Thyroid gland (tissue), 4 donors: ENCODE data around the gene HDAC11.

Experiments
- CTCF ChIP-seq, 6 experiments: fragments of 200-600 bp in 3 of 6; fragments of 450-650 bp in 3 of 6; sonication (generic) in 3 of 6; IDR thresholded peaks; one replicate each; pipeline ENCODE4 v1.5.1; 2016 to 2019; ENCODE audit warnings: antibody characterized with exemption in 6 of 6, mild to moderate bottlenecking in 2 of 6, inconsistent platforms in 1 of 6, moderate library complexity in 1 of 6
- POLR2A ChIP-seq, 2 donors: fragments of 450-650 bp; IDR thresholded peaks; one replicate each; pipeline ENCODE4 v1.6.1; 2017; ENCODE audit warnings: antibody characterized with exemption in 2 of 2, mild to moderate bottlenecking in 2 of 2, moderate library complexity in 1 of 2

DNA sequence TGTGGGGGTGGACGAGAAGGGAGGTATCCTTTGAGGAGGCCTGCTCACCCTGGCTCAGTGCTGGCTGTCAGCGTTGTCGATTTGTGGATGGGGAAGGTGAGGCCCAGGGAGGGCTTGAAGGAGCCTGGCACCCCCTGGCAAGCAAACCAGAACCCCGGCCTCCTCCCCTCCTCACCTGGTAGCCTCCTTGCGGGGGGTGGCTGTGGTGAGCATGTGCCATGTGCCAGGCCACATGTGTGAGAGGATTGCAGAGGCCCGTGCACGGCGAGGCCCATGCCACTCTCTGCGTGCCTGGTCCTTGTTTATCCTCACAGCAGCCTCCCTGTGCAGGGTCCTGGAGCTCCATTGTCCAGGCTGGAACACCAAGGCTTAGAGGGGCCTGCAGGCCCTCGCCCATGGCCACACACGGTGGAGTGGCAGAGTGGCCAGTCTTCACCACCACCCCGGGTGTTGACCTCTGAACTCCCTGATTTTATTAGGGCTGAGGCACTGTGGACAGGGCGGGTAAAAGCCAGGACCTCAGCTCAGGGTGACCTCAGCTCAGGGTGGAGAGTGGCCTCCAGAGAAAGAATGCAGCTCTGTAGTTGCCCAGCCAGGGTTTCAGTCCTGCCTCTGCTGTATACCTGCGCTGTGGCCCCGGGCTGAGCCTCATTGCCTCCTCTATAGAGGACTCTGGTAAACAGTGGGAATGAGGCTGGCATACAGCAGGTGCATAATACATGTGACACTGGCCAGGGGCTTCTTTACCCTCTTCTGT, 29.1 kb downstream of the HDAC11 start:
- TF ChIP-seq CTCF (IDR thresholded peaks at IDR 0.05): no peak
- no peak for TF ChIP-seq POLR2A (IDR thresholded peaks at IDR 0.05)
